GM13976 (cell line): ENCODE data around the gene IL15RA.
"Not testable (repeated sequence)": the region's sequence is repeated elsewhere in the genome, so short reads cannot be mapped to it uniquely, and the experiment has no call there.

Experiments used
- DNase-seq: peaks from one replicate; pipeline ENCODE4 v3.0.0; 2012; ENCODE audit warnings: low spot score
- in situ Hi-C: fragments of 300-500 bp; cut with MboI; formaldehyde crosslinking; loops from one replicate; pipeline ENCODE4 v1.12.0; 2022; ENCODE audit warnings: low sequenced_read_pairs, mixed read lengths, inconsistent platforms; ENCODE audit not compliant: unreplicated experiment
- TF ChIP-seq, protein P1 (sequence below): IDR thresholded peaks from 2 replicates; pipeline ENCODE4 v1.5.1; 2012; ENCODE audit warnings: borderline replicate concordance, mild to moderate bottlenecking; ENCODE audit not compliant: insufficient read depth; ENCODE audit errors: extremely low read depth, missing control alignments, control extremely low read depth

IL15RA gene

DNA sequence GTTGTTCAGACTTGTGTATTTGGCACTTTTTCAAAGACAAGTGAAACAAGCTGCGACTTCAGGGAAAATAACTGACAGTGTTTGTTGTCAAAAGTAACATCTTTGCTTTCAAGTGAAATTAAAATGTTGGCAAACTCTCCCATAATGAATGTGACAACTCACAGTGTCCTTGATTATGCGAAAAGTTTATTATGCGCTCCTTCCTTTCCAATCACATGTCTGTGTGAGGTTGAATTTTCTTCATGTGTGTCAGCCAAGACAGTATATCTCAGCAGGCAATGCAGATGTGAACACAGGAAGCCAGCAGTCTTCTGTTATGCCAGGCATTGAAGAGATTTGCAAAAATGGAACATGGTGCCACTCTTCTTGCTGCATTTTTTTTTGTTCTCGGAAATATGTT lies 58.6 kb downstream of the IL15RA start:
- in situ Hi-C loops, result no loop called here
- DNase-seq, result no peak
- TF ChIP-seq, protein P1, sequence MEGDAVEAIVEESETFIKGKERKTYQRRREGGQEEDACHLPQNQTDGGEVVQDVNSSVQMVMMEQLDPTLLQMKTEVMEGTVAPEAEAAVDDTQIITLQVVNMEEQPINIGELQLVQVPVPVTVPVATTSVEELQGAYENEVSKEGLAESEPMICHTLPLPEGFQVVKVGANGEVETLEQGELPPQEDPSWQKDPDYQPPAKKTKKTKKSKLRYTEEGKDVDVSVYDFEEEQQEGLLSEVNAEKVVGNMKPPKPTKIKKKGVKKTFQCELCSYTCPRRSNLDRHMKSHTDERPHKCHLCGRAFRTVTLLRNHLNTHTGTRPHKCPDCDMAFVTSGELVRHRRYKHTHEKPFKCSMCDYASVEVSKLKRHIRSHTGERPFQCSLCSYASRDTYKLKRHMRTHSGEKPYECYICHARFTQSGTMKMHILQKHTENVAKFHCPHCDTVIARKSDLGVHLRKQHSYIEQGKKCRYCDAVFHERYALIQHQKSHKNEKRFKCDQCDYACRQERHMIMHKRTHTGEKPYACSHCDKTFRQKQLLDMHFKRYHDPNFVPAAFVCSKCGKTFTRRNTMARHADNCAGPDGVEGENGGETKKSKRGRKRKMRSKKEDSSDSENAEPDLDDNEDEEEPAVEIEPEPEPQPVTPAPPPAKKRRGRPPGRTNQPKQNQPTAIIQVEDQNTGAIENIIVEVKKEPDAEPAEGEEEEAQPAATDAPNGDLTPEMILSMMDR, result no peak

GRCh38 chr10:5917305-5917704 lies 60.0 kb downstream of the IL15RA start:
- no peak for DNase-seq
- in situ Hi-C loops, result no loop called here
- TF ChIP-seq, protein P1, result no peak

DNA sequence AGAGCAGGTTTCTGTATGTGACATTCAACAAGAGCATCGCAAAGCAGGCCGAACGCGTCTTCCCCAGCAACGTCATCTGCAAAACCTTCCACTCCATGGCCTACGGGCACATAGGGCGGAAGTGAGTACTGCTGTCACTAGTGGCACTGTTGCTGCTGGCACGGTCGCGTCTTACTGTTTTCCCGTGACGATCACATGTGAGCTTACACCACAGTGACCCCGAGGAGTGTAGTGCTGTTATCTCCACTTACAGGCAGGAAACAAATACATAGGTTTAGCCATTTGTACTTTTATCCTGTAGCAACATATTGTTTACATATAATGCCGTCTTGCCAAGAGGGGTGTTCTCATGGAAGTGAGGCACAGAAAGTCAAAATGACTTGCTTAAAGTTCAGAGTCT lies 61.9 kb downstream of the IL15RA start:
- DNase-seq, result no peak
- TF ChIP-seq, protein P1, result no peak
- in situ Hi-C loops, result no loop called here

GRCh38 chr10:5913736-5914135 lies 63.6 kb downstream of the IL15RA start:
- in situ Hi-C loops, result no loop called here
- TF ChIP-seq, protein P1, result no peak
- no peak for DNase-seq

DNA sequence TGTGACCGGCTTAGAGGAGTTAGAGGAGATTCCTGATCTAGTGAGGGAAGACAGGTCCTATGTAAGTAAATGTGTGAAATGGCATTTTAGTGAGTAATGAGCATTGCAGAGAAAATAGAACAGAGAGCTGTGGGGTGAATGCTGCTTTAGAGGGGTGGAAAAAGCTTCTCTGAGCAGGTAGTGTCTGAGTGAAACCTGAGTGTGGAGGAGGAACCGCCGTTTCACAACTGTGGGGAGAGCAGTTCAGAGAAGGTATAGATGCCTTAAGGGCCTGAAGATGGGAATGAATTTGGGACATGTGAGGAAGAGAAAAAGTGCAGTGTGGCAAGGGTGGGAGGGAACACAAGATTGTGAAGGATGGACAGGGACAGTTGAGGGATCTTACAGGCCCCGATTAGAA lies 65.7 kb downstream of the IL15RA start:
- in situ Hi-C loops, result no loop called here
- TF ChIP-seq, protein P1, result no peak
- DNase-seq, result no peak

GRCh38 chr10:5910323-5911100 lies 66.8 kb downstream of the IL15RA start:
- TF ChIP-seq, protein P1, result no peak
- DNase-seq, result no peak
- in situ Hi-C loops, result no loop called here

- in situ Hi-C loops, result not testable (repeated sequence)
Observed at GRCh38 chr10:5908676-5909075, 68.7 kb downstream of the IL15RA start.

More at GRCh38 chr10:5908676-5909075, 68.7 kb downstream of the IL15RA start:
- DNase-seq, result not testable (repeated sequence)
